Activated effector memory CD4-positive, alpha-beta T cell treated with anti-CD3 and anti-CD28 coated beads, Interleukin-2, amount 50 U/mL, for 16 hours (primary cell): ENCODE results near the gene DYNC1H1.

Source experiments
- DNase-seq: peaks from one replicate; pipeline ENCODE4 v3.0.0-alpha.2; 2020

DYNC1H1 gene

GRCh38 chr14:102095231-102095870, 131.0 kb downstream of the DYNC1H1 start:
- no peak for DNase-seq

GRCh38 chr14:102095871-102096568, 131.6 kb downstream of the DYNC1H1 start:
- DNase-seq, result peak; percentile 22

DNA sequence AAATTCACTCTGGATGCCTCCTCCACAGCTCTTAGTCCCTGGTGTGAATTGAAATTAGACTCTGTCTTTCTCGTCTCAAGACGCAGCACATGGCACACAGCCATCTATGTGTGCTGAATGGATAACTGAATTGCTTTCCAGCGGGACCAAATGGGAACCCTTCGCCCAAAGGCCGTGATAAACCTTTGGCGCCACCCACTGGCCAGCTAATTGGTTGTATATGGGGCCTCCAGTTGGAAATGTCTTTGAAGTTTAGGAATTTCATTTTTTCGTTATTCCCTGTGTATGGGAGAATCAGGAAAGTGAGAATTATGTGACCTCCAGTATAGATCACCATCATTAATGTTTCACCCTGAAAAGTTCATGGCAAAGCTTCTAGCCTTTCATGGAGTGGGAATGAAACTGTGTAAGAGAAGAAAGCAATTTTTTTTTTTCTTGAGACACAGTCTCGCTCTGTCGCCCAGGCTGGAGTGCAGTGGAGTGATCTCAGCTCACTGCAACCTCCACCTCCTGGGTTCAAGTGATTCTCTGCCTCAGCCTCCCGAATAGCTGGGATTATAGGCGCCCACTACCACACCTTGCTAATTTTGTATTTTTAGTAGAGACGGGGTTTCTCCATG, 132.3 kb downstream of the DYNC1H1 start:
- DNase-seq, result peak; percentile 90

DNA sequence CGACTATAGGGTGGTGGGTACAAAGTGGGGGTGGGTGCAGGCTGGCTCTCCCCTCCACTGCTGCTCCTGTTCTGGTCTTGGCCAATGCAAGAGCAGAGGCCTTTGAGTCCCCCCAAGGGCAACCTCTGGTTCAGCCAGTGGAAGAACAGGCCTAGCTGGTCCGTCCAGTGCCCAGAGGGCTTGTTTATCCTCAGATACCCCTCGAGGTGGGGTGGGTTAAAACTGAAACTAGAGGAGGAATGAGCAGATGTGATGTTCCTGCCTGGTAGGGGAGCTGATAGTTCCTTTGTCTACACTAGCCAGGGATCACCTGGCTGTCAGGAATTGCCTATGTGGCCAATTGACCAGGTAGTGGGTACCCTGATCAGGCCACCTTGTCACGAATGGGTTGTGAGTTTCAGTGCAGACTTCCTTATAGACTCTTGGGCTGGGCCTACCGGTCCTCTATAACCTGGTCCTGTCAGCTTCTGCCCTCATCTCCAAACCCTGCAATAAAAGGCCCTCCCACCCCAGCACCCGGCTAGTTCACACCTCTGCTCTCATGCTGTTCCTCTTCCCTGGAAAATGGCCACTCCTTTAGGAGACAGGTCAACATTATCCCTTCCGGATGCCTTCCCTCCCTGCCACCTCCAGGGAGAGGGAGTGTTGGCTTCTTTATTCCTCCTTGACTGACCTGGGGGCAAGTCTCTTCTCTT, 133.2 kb downstream of the DYNC1H1 start:
- peak; percentile 57 for DNase-seq

- DNase-seq, result no peak
Observed at GRCh38 chr14:102103062-102103695, 138.8 kb downstream of the DYNC1H1 start.

DNA sequence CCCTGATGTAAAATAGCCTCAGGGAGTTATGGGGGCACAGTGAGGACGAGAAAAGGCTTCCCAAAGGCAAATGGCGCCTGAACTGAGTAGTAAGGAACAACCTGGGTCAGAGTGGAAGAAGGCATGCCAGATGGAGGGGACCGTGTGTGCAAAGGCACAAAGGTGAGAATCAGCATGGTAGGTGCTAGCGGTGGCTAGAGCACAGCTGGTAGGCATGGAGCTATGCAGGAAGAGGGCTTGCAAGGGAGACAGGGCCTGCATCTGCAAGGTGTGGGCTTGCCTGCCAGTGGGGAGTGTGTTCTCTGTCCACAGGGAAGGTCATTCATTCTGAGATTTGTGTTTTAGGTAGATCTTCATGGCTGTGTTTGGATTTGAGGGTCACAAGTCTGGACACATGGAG, 141.0 kb downstream of the DYNC1H1 start:
- no peak for DNase-seq
